Left lung (tissue), 10 donors: ENCODE data around the gene STRIP2. TPM values are rescaled to one million over a fixed set of nuclear protein-coding genes. Genes with fewer than 3 reads are reported as not detected.

Experiments
- ATAC-seq: fragments of 200-7000 bp; cut with Tn5 transposase; one replicate; pipeline ENCODE4 v1.9.1; 2020; ENCODE audit warnings: moderate library complexity
- DNase-seq, 4 donors: peaks; one replicate each; pipeline ENCODE4 v3.0.0-alpha.2; 2013 to 2020
- H3K27ac ChIP-seq, 2 donors: fragments of 200-600 bp; sonication (generic) in 1 of 2; one replicate each; pipeline versions ENCODE4 v1.5.0 to v1.8.0; 2020 to 2021
- H3K27me3 ChIP-seq, 2 donors: fragments of 200-600 bp; sonication (generic) in 1 of 2; one replicate each; pipeline versions ENCODE4 v1.5.0 to v1.8.0; 2020 to 2021
- H3K36me3 ChIP-seq, 2 donors: fragments of 200-600 bp; sonication (generic) in 1 of 2; one replicate each; pipeline versions ENCODE4 v1.5.0 to v1.8.0; 2020 to 2021
- H3K4me1 ChIP-seq, 2 donors: fragments of 200-600 bp; one replicate each; pipeline ENCODE4 v1.8.0; 2021
- H3K4me3 ChIP-seq, 2 donors: fragments of 200-600 bp; sonication (generic) in 1 of 2; one replicate each; pipeline versions ENCODE4 v1.5.0 to v1.8.0; 2020 to 2021; ENCODE audit warnings: mild to moderate bottlenecking in 1 of 2
- H3K9me3 ChIP-seq, 2 donors: fragments of 200-600 bp; sonication (generic) in 1 of 2; one replicate each; pipeline versions ENCODE4 v1.5.0 to v1.8.0; 2020 to 2021
- CTCF ChIP-seq, 2 donors: fragments of 200-600 bp; sonication (generic) in 1 of 2; IDR thresholded peaks; one replicate each; pipeline versions ENCODE4 v1.5.0 to v1.8.0; 2021; ENCODE audit warnings: antibody characterized with exemption in 2 of 2
- intact Hi-C, 2 donors: fragments of 100-400 bp; cut with DNase I; formaldehyde crosslinking; loops; one replicate each; pipeline versions ENCODE4 v1.11.2 to v1.14.2; 2022
- polyA plus RNA-seq, 6 donors: library from polyadenylated mRNA; unstranded; fragments of 120-200 nt; gene quantifications; one replicate each; pipeline ENCODE4 v1.2.1, GENCODE V29; 2013; ENCODE audit not compliant: insufficient read length in 6 of 6
- total RNA-seq, 2 donors: library from RNA; stranded (reverse); fragmentation: NEBNext Ultra II Directional; extraction: Animal tissue kit (Norgen Biotek cat#: 25700); gene quantifications; one replicate each; pipeline ENCODE4 v1.2.1, GENCODE V29; 2021
- donor health status: DM: no; HTN: yes; CAD: no.
- donor health status: DM: no; HTN: no; CAD: no.

STRIP2 gene
- total and polyA plus RNA-seq, 8 donors: 4.4 to 6.3 (median 5.6) TPM

- TF ChIP-seq CTCF (IDR thresholded peaks at IDR 0.05): no peak
- ATAC-seq (no peak), DNase-seq (no peak)
- no peak overlapping the region for H3K4me3 ChIP-seq
- H3K9me3 ChIP-seq: no peaks in the 10 kb centered on the region
- no peaks in the 10 kb centered on the region for H3K4me1 ChIP-seq
- H3K36me3 ChIP-seq: peaks cover 0 to 4% of the 10 kb centered on the region in 2 donors
- intact Hi-C loops: no loop called here
- H3K27me3 ChIP-seq: no peaks in the 10 kb centered on the region
- H3K27ac ChIP-seq: no peak overlapping the region
Measured at GRCh38 chr7:129457101-129457500, 22.9 kb downstream of the STRIP2 start.

DNA sequence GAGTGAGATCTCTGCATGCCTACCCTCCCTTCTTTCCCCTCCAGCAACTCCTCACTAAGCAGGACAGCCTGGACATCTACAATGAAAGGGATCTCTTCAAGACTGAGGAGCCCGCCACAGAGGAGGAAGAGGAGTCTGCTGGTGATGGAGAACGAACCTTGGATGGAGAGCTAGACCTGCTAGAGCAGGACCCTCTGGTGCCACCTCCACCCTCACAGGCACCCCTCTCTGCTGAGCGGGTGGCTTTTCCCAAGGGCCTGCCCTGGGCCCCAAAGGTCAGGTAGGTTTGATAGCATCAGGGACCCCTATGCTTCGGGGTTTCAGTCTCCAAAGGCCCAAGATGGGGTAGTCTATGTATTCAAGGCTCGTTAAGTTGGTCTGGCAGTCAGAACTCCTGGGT, 23.9 kb downstream of the STRIP2 start:
- Histone ChIP-seq H3K4me3 (no peak overlapping the region), H3K36me3 (peaks cover 0 to 4% of the 10 kb centered on the region in 2 donors), H3K4me1 (no peaks in the 10 kb centered on the region), H3K27me3 (no peaks in the 10 kb centered on the region), H3K9me3 (no peaks in the 10 kb centered on the region), H3K27ac (no peak overlapping the region)
- DNase-seq: no peak
- ATAC-seq: no peak
- TF ChIP-seq CTCF (IDR thresholded peaks at IDR 0.05): no peak
- intact Hi-C loops: no loop called here

- Histone ChIP-seq H3K4me3 (no peak overlapping the region), H3K9me3 (no peaks in the 10 kb centered on the region), H3K36me3 (peaks cover 0 to 4% of the 10 kb centered on the region in 2 donors), H3K4me1 (no peaks in the 10 kb centered on the region), H3K27ac (no peak overlapping the region), H3K27me3 (no peaks in the 10 kb centered on the region)
- no peak for TF ChIP-seq CTCF (IDR thresholded peaks at IDR 0.05)
- intact Hi-C loops: loop anchor here in 1 of 2 donors (10.0 kb wide), 1 partner anchor 87 kb away; no protein-coding TSS in a partner anchor
- no peak for ATAC-seq
- no peak for DNase-seq
Measured at GRCh38 chr7:129461809-129462208, 27.6 kb downstream of the STRIP2 start.

DNA sequence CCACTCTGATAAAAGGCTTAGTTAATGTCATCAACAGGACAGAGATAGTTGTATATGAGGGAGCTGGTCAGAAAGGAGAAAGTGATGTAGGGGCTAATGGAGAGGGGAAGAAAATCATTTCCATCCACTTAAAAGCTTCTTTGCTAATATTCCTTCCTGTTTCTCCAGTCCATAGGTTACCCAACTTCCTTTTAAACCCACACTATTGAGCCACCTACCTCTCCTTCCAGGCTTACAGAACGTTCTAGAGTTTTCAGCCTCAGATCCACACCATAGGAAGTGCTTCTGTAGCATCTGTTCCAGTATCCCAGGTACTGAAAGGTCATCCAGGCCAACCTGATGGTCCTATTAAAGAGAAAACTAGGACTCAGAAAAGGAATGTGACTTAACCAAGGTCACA, 28.2 kb downstream of the STRIP2 start:
- TF ChIP-seq CTCF (IDR thresholded peaks at IDR 0.05): no peak
- DNase-seq (no peak), ATAC-seq (no peak)
- Histone ChIP-seq H3K4me3 (no peak overlapping the region), H3K9me3 (no peaks in the 10 kb centered on the region), H3K4me1 (no peaks in the 10 kb centered on the region), H3K36me3 (peaks cover 0 to 4% of the 10 kb centered on the region in 2 donors), H3K27me3 (no peaks in the 10 kb centered on the region), H3K27ac (no peak overlapping the region)
- intact Hi-C loops: loop anchor here in 1 of 2 donors (10.0 kb wide), 1 partner anchor 88 kb away; no protein-coding TSS in a partner anchor

DNA sequence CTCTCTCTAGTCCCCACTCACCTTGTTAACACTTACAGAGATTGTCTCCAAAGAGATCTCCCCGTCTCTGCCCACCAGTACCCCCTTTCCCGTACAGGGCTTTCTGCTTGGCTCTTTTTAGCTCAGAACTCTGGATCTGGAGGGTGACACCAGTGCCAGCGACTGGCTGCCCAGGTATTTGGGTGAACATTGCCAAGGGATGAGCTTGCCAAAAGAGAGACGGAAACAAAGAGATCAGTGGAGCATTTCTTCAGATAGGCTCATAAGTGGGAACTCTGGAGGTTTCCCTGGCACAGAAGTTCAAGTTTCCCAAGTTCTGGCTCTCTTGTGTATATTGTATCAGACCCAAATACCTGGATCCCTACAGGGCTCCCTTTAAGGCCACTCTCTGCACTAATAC, 30.0 kb downstream of the STRIP2 start:
- ATAC-seq (no peak), DNase-seq (no peak)
- H3K4me3 ChIP-seq: no peak overlapping the region
- intact Hi-C loops: loop anchor here in 1 of 2 donors (10.0 kb wide), 1 partner anchor 89 kb away; no protein-coding TSS in a partner anchor
- H3K4me1 ChIP-seq: no peaks in the 10 kb centered on the region
- H3K27me3 ChIP-seq: no peaks in the 10 kb centered on the region
- H3K36me3 ChIP-seq: peaks cover 0 to 4% of the 10 kb centered on the region in 2 donors
- no peak overlapping the region for H3K27ac ChIP-seq
- no peaks in the 10 kb centered on the region for H3K9me3 ChIP-seq
- no peak for TF ChIP-seq CTCF (IDR thresholded peaks at IDR 0.05)
